H1 (cell line): Measurements from ENCODE around the gene TFB2M. TPM values are rescaled to one million over a fixed set of nuclear protein-coding genes. Genes with fewer than 3 reads are reported as not detected.

ENCODE experiments used
- KDM5A ChIP-seq: fragments of 200-600 bp; IDR thresholded peaks from 2 replicates; pipeline ENCODE4 v1.7.1; 2012; ENCODE audit warnings: mild to moderate bottlenecking, low read length, inconsistent platforms, mixed read lengths
- SRF ChIP-seq: IDR thresholded peaks from 2 replicates; pipeline ENCODE4 v1.6.1; 2011; ENCODE audit warnings: mild to moderate bottlenecking, low read depth, low read length, moderate library complexity
- polyA plus RNA-seq, 7 experiments: library from polyadenylated mRNA; depleted of rRNA in 3 of 7; stranded (reverse) in 5 of 7; unstranded in 2 of 7; fragments of >200 nt in 5 of 7; fragments of 200-250 nt in 2 of 7; gene quantifications; 1 replicate in 5 of 7; 2 replicates in 1 of 7; 4 replicates in 1 of 7; pipeline versions ENCODE4 v1.2.1 to v1.2.3, GENCODE V29; 2011 to 2013; ENCODE audit warnings: missing spikeins in 2 of 7, mixed read lengths in 2 of 7
- total RNA-seq: library from RNA; stranded (reverse); fragmentation: NEBNext Ultra II Directional; extraction: Animal tissue kit (Norgen Biotek cat#: 25700); gene quantifications from 2 replicates; pipeline ENCODE4 v1.2.1, GENCODE V29; 2021

TFB2M gene
- total and polyA plus RNA-seq, 2 of the 8 experiments (the other 6 are each of a cell fraction or from before 2014, with no cell fraction given) = 10.4 to 22.0 TPM

DNA sequence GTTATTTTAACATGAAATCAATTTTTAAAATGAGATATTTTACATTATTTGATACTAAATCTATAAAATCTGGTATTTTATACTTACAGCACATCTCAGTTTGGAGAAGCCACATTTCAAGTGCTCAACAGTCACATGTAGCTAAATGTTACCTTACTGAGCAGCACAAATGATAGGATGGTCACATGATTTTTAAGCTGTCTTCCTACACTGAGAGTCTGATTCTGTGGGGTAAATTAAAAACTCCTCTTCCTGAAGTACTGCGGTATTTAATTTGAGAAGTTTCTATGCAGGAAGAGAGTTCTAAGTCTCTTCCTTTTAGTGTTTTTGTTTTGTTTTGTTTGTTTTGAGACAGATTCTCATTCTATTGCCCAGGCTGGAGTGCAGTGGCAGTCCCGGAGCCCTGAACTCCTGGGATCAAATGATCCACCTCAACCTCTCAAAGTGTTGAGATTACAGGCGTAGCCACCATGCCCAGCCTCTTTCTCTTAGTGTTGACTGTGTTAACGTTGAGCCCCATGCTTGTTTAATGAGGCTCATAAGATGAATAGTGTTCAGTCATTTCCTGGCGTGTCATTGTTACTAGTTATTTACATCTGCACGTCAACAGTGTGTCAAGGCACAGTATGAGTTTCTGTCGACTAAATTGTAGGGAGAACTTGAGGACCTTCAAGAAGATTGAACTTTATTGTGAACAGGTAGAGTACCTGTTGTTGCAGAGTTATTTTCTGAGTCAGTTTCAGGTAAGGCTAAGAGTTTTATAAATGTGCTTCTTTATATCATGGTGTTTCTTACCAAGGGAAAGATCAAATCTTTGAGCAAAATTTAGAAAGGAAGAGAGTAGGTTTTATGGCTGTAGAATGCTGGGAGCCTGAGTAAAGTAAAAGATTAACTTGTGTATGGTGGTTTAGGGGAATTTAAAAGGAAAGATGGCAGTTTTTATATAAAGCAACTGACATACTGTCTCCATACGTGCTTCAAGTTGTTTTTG lies 3.5 kb upstream of the TFB2M start (continued):
- TF ChIP-seq SRF = no peak
- TF ChIP-seq KDM5A = no peak
